Activated CD4-positive, alpha-beta T cell treated with anti-CD3 and anti-CD28 coated beads for 48 hours (primary cell): Measurements from ENCODE around the gene CREBRF.
"Not testable (repeated sequence)": the region's sequence is repeated elsewhere in the genome, so short reads cannot be mapped to it uniquely, and the experiment has no call there.

Source experiments
- DNase-seq: peaks from one replicate; pipeline ENCODE4 v3.0.0-alpha.2; 2020

The CREBRF gene

GRCh38 chr5:173089581-173089980, 33.4 kb downstream of the CREBRF start:
- DNase-seq = no peak

GRCh38 chr5:173090639-173091038, 34.5 kb downstream of the CREBRF start:
- no peak for DNase-seq

GRCh38 chr5:173091981-173092380, 35.8 kb downstream of the CREBRF start:
- DNase-seq = no peak

GRCh38 chr5:173093606-173094005, 37.5 kb downstream of the CREBRF start:
- DNase-seq = no peak

- no peak for DNase-seq
These were observed 38.0 kb downstream of the CREBRF start for GRCh38 chr5:173094012-173094661.

- DNase-seq = no peak
These were observed 42.6 kb downstream of the CREBRF start for GRCh38 chr5:173098787-173099186.

GRCh38 chr5:173099461-173099860, 43.3 kb downstream of the CREBRF start:
- no peak for DNase-seq

- DNase-seq = no peak
These were observed 45.1 kb downstream of the CREBRF start for GRCh38 chr5:173101245-173101644.

- DNase-seq = no peak
These were observed 47.3 kb downstream of the CREBRF start for GRCh38 chr5:173103411-173103810.

GRCh38 chr5:173108914-173109313, 52.8 kb downstream of the CREBRF start:
- no peak for DNase-seq

- DNase-seq = no peak
These were observed 58.4 kb downstream of the CREBRF start for GRCh38 chr5:173114536-173114935.

GRCh38 chr5:173119719-173120118, 63.6 kb downstream of the CREBRF start:
- DNase-seq = no peak

- no peak for DNase-seq
These were observed 67.3 kb downstream of the CREBRF start for GRCh38 chr5:173123416-173123815.

GRCh38 chr5:173132166-173132565, 76.0 kb downstream of the CREBRF start:
- DNase-seq = not testable (repeated sequence)

- DNase-seq = no peak
These were observed 82.6 kb downstream of the CREBRF start for GRCh38 chr5:173138707-173139106.

GRCh38 chr5:173139631-173140030, 83.5 kb downstream of the CREBRF start:
- no peak for DNase-seq

- DNase-seq = no peak
These were observed 84.6 kb downstream of the CREBRF start for GRCh38 chr5:173140769-173141168.

GRCh38 chr5:173143567-173143966, 87.4 kb downstream of the CREBRF start:
- DNase-seq = no peak

GRCh38 chr5:173144200-173145176, 88.3 kb downstream of the CREBRF start, which contains the start of gene BNIP1:
Gene BNIP1, plus strand, starts transcription at chr5:173144531. Its CDS starts 15 bp downstream, at chr5:173144546.
- DNase-seq = peak; percentile 98

- DNase-seq = no peak
These were observed 92.2 kb downstream of the CREBRF start for GRCh38 chr5:173148354-173148753.

GRCh38 chr5:173152547-173152946, 96.4 kb downstream of the CREBRF start:
- DNase-seq = no peak

GRCh38 chr5:173153842-173154241, 97.7 kb downstream of the CREBRF start:
- no peak for DNase-seq

- DNase-seq = not testable (repeated sequence)
These were observed 98.5 kb downstream of the CREBRF start for GRCh38 chr5:173154619-173155018.

GRCh38 chr5:173155912-173156311, 99.8 kb downstream of the CREBRF start:
- no peak for DNase-seq
